DOHH2 (cell line): ENCODE data around the gene ATP8A2.

ENCODE experiments used
- EZH2phosphoT487 ChIP-seq: fragments of 200-600 bp; sonication (generic); IDR thresholded peaks from 2 replicates; pipeline ENCODE4 v1.6.1; 2017; ENCODE audit warnings: borderline replicate concordance, mild to moderate bottlenecking, antibody characterized with exemption, low read length, moderate library complexity, mixed read lengths
- TF ChIP-seq, protein P1 (sequence below): fragments of 200-600 bp; sonication (generic); IDR thresholded peaks from one replicate; pipeline ENCODE4 v1.5.1; 2014; ENCODE audit warnings: antibody characterized with exemption, mild to moderate bottlenecking, low read depth, low read length; ENCODE audit not compliant: poor library complexity, severe bottlenecking

DNA sequence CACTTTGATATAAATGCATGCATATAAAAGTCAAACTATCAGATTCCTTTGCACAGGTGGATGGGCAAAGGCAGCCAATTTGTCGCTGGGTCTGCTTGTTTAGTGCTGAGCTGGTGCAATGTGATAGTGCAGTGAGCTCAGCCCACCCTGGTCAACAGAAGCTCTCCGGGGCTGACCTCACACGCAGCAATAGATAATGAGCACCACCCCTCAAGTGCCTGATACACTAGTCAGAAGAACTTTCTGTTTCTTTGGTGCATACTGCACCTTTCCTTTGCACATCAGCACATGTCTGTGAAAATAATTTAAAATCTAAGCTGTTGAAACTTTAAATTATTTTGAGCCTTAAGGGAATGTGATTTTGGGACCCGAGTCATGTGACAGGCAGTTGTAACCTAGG is 20.2 kb downstream of the ATP8A2 start:
- TF ChIP-seq, protein P1, sequence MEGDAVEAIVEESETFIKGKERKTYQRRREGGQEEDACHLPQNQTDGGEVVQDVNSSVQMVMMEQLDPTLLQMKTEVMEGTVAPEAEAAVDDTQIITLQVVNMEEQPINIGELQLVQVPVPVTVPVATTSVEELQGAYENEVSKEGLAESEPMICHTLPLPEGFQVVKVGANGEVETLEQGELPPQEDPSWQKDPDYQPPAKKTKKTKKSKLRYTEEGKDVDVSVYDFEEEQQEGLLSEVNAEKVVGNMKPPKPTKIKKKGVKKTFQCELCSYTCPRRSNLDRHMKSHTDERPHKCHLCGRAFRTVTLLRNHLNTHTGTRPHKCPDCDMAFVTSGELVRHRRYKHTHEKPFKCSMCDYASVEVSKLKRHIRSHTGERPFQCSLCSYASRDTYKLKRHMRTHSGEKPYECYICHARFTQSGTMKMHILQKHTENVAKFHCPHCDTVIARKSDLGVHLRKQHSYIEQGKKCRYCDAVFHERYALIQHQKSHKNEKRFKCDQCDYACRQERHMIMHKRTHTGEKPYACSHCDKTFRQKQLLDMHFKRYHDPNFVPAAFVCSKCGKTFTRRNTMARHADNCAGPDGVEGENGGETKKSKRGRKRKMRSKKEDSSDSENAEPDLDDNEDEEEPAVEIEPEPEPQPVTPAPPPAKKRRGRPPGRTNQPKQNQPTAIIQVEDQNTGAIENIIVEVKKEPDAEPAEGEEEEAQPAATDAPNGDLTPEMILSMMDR: no peak
- TF ChIP-seq EZH2phosphoT487: no peak
